HUES64 (cell line): ENCODE data around the gene NRGN.

ENCODE experiments used
- H3K27ac ChIP-seq: 2 replicates; pipeline ENCODE4 v1.7.0; 2013; ENCODE audit warnings: low read depth, low read length, inconsistent platforms
- H3K27me3 ChIP-seq: 2 replicates; pipeline ENCODE4 v1.6.1; 2013; ENCODE audit warnings: mild to moderate bottlenecking, low read length; ENCODE audit not compliant: insufficient read depth
- H3K36me3 ChIP-seq: 2 replicates; pipeline ENCODE4 v1.6.1; 2013; ENCODE audit warnings: mild to moderate bottlenecking, low read length; ENCODE audit not compliant: insufficient read depth
- H3K4me1 ChIP-seq: 2 replicates; pipeline ENCODE4 v1.6.1; 2013; ENCODE audit warnings: mild to moderate bottlenecking, low read length, moderate library complexity; ENCODE audit not compliant: insufficient read depth
- H3K4me3 ChIP-seq: 2 replicates; pipeline ENCODE4 v1.5.1; 2013; ENCODE audit warnings: mild to moderate bottlenecking, low read length, moderate library complexity
- H3K9ac ChIP-seq: 2 replicates; pipeline ENCODE4 v1.6.1; 2013; ENCODE audit warnings: mild to moderate bottlenecking, low read depth, low read length
- H3K9me3 ChIP-seq: 2 replicates; pipeline ENCODE4 v1.6.1; 2013; ENCODE audit warnings: low read depth, low read length; ENCODE audit not compliant: insufficient read depth
- WGBS: fragments of 150-250, 120-280 bp; methylation state at CpG from one replicate; pipeline ENCODE4 v1.1.7; 2013; ENCODE audit warnings: missing lambda C conversion rate; 5-methylcytosine and 5-hydroxymethylcytosine counted together

NRGN gene

DNA sequence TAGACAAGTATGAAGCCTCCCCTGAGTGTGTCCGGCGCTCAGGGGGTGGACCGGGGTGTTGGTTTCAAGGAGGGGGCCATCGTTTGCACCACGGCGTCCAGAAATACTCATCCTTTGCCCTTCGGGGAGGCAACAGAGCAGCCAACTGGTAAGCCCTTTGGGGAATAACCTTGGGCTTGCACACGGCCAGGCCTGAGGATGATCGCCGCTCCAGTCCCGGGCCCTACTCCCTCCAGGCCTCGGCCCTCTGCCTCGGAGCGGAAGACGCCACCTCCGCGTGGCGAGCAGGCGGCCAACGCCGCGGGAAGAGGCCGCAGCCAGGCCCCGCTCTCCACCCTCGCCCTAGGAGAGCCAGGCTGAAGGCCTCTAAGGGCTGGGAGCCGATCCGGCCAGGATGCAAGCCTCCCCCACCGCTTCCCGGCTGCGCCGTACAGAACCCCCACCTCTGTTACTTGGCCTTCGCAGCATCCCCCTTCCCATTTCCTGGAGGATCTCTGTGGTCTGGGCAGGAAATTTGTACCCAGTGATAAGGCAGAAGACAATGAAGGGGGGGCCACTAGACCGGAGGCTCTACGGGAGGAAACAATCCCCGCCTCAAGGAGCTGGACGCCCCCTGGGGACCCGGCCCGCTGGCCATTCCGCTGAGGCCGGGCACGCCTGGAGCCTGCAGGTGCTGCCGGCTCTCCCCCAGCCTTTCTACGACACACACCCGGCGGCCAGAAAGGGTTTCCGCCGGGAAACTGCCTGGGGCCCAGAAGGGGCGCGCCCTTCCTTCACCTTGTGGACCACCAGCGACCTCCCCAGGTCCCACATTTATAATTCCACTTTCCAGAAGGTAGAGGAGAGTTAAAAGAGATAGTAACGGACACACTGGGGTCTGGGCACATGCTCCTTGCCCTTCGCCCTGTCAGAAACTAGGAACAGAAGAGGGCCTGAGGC lies 19.8 kb downstream of the NRGN start:
- H3K9me3 ChIP-seq = no peaks in the 10 kb centered on the region; the same call in 1 of the 2 replicates
- peaks cover 5% of the 10 kb centered on the region; the same call in 1 of the 2 replicates for H3K36me3 ChIP-seq
- 10% methylated on average over 50 of the region's 52 CpGs for WGBS
- H3K27ac ChIP-seq = no peak overlapping the region
- no peak overlapping the region for H3K9ac ChIP-seq
- H3K27me3 ChIP-seq = peaks cover 83% of the 10 kb centered on the region
- peak overlapping the region; percentile 44 for H3K4me3 ChIP-seq
- peaks cover 19% of the 10 kb centered on the region for H3K4me1 ChIP-seq

- Histone ChIP-seq H3K9ac (no peak overlapping the region), H3K9me3 (no peaks in the 10 kb centered on the region; the same call in 1 of the 2 replicates), H3K27ac (no peak overlapping the region), H3K4me3 (peak overlapping the region; percentile 44; the same call in 1 of the 2 replicates), H3K4me1 (peaks cover 19% of the 10 kb centered on the region), H3K27me3 (peaks cover 77% of the 10 kb centered on the region), H3K36me3 (peaks cover 12% of the 10 kb centered on the region; the same call in 1 of the 2 replicates)
- WGBS = 7% methylated on average over 25 of the region's 25 CpGs
Measured at GRCh38 chr11:124760205-124760652, 20.5 kb downstream of the NRGN start.

- Histone ChIP-seq H3K27ac (no peak overlapping the region), H3K36me3 (peaks cover 18% of the 10 kb centered on the region; the same call in 1 of the 2 replicates), H3K27me3 (peaks cover 73% of the 10 kb centered on the region), H3K9me3 (no peaks in the 10 kb centered on the region; the same call in 1 of the 2 replicates), H3K9ac (no peak overlapping the region), H3K4me1 (peaks cover 19% of the 10 kb centered on the region), H3K4me3 (peak overlapping the region; percentile 60; the same call in 1 of the 2 replicates)
- 51% methylated on average over 3 of the region's 3 CpGs for WGBS
Measured at GRCh38 chr11:124760806-124761205, 21.1 kb downstream of the NRGN start.

GRCh38 chr11:124761301-124762104 lies 21.8 kb downstream of the NRGN start:
- no peak overlapping the region for H3K27ac ChIP-seq
- H3K4me1 ChIP-seq = peaks cover 19% of the 10 kb centered on the region
- H3K4me3 ChIP-seq = peak overlapping the region; percentile 60
- peaks cover 66% of the 10 kb centered on the region for H3K27me3 ChIP-seq
- H3K36me3 ChIP-seq = peaks cover 24% of the 10 kb centered on the region; the same call in 1 of the 2 replicates
- no peaks in the 10 kb centered on the region; the same call in 1 of the 2 replicates for H3K9me3 ChIP-seq
- WGBS = 5% methylated on average over 21 of the region's 25 CpGs
- no peak overlapping the region for H3K9ac ChIP-seq

DNA sequence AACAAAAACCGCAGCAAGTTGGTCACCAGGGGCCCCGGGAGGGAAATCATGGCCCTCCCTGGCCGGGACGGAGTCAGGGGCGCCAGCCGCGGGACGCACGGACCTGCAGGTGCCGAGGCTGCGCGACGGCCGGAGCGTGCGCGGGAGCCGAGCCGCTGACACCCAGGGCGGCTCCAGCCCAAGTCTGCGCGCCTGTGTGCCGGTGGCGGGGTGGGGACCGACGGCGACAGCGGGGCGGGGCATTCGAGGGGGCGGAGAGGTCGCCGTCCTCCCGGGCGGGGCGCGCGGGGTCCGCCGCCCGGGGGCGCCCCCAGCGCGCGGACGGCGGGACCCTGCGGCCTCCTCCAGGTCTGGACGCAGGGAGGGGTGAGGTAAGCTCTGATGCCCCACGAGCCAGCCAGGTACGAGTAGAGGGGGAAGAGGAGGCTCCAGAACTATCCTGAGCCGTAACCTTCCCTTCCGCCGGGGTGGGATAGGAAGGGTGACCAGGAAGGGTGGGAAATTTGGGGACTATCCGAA lies 22.4 kb downstream of the NRGN start, which contains the start of gene ESAM:
Gene ESAM, minus strand, starts transcription at position 186 of the 519 bp plus-strand sequence. Its CDS starts 136 bp downstream, at position 50.
- peaks cover 31% of the 10 kb centered on the region for H3K36me3 ChIP-seq
- peak within 1 kb of the TSS; percentile 60 for H3K4me3 ChIP-seq
- under 1% methylated on average over 55 of the region's 55 CpGs for WGBS
- H3K27me3 ChIP-seq = peaks cover 60% of the 10 kb centered on the region
- no peaks in the 10 kb centered on the region; the same call in 1 of the 2 replicates for H3K9me3 ChIP-seq
- H3K27ac ChIP-seq = no peak within 1 kb of the TSS
- peaks cover 19% of the 10 kb centered on the region for H3K4me1 ChIP-seq
- H3K9ac ChIP-seq = peak within 1 kb of the TSS; percentile 32; the same call in 1 of the 2 replicates

DNA sequence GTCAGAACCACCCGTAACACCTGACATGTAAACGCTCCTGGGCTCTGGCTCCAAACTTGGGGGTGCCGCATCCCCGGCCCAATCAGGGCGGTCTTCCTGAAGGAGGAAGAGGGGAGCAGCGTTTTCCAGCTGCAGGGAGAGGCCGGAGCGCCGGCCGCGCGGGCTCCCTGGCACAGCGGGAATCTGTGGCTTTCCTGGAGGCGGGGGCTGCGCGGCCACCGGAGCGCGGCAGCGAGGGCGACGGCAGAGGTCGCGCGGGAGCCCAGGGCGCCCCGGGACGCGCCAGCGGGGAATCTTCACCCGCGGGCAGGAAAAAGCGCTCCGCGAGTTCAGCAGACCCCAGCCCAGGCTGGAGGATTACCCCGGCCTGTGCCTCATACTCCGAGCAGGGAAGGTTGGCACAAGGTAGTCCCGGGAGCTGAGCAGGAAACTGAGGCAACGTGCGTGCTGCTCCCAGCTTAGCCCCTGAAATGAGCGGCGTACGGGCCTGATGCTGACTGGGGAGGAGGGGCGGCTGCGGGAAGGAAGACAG lies 22.9 kb downstream of the NRGN start:
- H3K27ac ChIP-seq = no peak overlapping the region
- H3K4me1 ChIP-seq = peaks cover 19% of the 10 kb centered on the region
- peak overlapping the region; percentile 60 for H3K4me3 ChIP-seq
- 1% methylated on average over 45 of the region's 45 CpGs for WGBS
- no peaks in the 10 kb centered on the region; the same call in 1 of the 2 replicates for H3K9me3 ChIP-seq
- H3K9ac ChIP-seq = peak overlapping the region; percentile 32; the same call in 1 of the 2 replicates
- peaks cover 54% of the 10 kb centered on the region for H3K27me3 ChIP-seq
- peaks cover 36% of the 10 kb centered on the region for H3K36me3 ChIP-seq

DNA sequence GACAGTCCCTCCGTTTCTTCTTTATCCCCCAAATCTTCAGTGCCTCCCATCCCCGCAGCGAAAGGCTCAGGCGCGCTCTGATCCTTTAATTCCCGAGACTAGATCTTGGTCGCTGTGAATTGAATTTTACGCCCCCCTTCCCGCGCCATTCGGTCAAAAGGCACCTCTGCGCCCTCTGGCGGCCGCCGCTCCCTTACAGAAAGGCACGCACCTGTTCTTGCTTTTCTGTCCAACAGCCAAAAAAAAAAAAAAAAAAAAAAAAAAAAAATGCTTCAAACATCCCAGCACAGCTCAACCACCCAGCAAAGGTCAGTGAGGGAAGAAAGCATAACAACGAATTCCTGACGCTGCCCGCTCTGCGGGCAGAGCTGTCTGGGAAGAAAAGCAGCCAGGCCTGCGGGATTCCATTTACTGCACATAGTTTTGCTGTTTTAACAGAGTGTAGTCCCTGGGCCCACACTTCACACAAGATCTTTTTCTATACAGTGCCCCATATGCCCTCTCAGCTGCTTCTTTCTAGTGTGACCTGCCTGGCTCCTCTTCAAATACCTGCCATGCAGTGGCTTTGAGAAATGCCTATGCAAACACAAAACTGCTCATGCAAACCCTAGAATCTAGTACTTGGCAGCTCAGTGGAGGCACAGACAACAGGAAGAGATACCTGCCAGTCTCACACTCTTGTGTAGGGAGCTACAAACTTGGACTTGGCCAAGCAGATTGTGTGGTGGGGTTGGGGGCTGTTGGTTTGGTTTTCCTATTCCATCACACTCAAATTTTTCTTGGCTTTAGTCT lies 23.6 kb downstream of the NRGN start:
- WGBS = 7% methylated on average over 21 of the region's 21 CpGs
- H3K27me3 ChIP-seq = peaks cover 48% of the 10 kb centered on the region
- H3K9me3 ChIP-seq = no peaks in the 10 kb centered on the region; the same call in 1 of the 2 replicates
- no peak overlapping the region for H3K27ac ChIP-seq
- peaks cover 42% of the 10 kb centered on the region for H3K36me3 ChIP-seq
- no peak overlapping the region for H3K9ac ChIP-seq
- H3K4me3 ChIP-seq = peak overlapping the region; percentile 60
- peaks cover 19% of the 10 kb centered on the region for H3K4me1 ChIP-seq

- Histone ChIP-seq H3K4me1 (peaks cover 10% of the 10 kb centered on the region; the same call in 1 of the 2 replicates), H3K9ac (no peak overlapping the region)
- 100% methylated on average over 2 of the region's 2 CpGs for WGBS
Measured at GRCh38 chr11:124766156-124766555, 26.4 kb downstream of the NRGN start.

DNA sequence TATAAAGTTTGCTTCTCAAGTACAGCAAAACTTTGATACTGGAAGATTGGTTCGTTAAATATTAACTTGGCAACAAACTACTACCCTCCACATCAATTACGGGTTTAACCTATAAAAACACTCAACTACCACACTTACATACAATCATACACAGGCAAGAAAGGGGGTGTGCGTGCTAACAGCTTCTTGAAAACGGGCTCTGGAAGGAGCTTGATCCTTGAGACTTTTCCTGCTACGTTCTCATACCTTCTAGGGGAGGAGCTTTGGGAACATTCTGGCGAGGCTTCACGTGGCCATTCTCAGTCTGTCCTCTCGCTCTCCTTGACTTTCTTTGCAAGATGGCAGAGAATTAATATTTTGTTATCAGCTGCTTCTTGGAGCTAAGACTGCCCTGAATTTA lies 29.2 kb downstream of the NRGN start:
- WGBS = 92% methylated on average over 8 of the region's 8 CpGs
- H3K9ac ChIP-seq = no peak overlapping the region
- H3K4me3 ChIP-seq = no peak overlapping the region
- no peaks in the 10 kb centered on the region for H3K9me3 ChIP-seq
- H3K27me3 ChIP-seq = no peaks in the 10 kb centered on the region
- H3K36me3 ChIP-seq = peaks cover 95% of the 10 kb centered on the region
- H3K27ac ChIP-seq = no peak overlapping the region
- peaks cover 6% of the 10 kb centered on the region; the same call in 1 of the 2 replicates for H3K4me1 ChIP-seq

More at GRCh38 chr11:124766156-124766555, 26.4 kb downstream of the NRGN start:
- H3K27me3 ChIP-seq = peaks cover 20% of the 10 kb centered on the region
- H3K9me3 ChIP-seq = no peaks in the 10 kb centered on the region
- H3K27ac ChIP-seq = no peak overlapping the region
- H3K36me3 ChIP-seq = peaks cover 68% of the 10 kb centered on the region
- no peak overlapping the region for H3K4me3 ChIP-seq
